ENCODE data around the gene ADSL.

DNA sequence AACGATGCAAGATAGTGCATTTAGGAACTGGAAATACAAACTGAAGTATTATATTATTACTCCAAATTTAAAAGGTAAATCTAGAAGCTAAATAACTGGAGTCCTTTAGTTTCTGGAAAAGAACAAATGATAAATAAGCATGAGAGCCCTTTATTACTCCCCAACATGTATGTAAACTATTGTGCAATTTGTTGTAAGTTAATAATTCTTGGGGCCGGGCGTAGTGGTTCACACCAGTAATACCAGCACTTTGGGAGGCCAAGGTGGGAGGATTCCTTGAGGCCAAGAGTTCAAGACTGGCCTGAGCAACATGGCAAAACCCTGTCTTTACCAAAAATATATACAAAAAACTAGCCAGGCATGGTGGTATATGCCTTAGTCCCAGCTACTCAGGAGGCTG, 35.2 kb downstream of the ADSL start:
- TF ChIP-seq CTCF (IDR thresholded peaks at IDR 0.05) (no peak), POLR2A (IDR thresholded peaks at IDR 0.05) (no peak)
